ENCODE results near the gene SPO11.
"Not testable (repeated sequence)": the region's sequence is repeated elsewhere in the genome, so short reads cannot be mapped to it uniquely, and the experiment has no call there.

SPO11 gene

DNA sequence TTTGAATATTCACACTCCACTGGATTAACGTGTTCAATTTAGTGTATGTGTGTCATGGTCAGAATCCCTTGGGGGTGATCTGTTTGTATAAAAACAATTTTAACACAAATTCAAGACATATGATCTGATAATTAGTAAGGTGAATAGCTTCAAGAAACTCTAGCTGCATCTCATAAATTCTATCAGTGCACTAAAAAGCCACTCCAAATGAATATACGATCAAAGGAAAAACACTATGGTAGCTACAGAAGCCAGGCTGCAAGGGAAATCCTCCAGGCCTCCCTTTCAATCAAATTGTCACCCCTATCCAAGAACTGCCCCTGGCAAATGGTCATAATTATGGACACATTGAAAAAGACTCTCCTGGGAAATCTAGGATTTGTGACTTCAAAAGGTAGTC, 12.1 kb downstream of the SPO11 start:
- DNase-seq (ENCODE audit: low read depth in 2 of 2) = no peak

DNA sequence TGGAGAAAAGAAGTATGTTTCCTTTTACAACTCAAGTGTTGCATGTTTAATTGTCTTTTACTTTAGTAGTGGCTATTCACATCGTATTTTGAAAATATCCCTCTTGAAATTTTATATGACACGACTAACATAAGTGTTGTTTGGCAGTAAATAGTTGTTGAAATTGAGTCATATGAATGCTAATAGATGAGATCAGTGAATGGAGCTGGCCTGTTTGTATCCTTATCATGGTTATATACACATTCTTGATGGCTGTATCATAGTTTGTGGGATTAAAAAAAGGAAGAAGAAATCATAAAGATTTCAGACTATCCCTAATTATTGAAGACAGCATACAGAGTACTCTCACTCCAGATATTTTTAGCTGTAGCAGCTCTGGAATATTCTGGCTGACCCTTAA, 13.2 kb downstream of the SPO11 start:
- no peak for DNase-seq (ENCODE audit: low read depth in 2 of 2)

- peak; percentile 64 to 72 for DNase-seq (ENCODE audit: low read depth in 2 of 2)
Observed at GRCh38 chr20:57346477-57346876, 16.9 kb downstream of the SPO11 start.

DNA sequence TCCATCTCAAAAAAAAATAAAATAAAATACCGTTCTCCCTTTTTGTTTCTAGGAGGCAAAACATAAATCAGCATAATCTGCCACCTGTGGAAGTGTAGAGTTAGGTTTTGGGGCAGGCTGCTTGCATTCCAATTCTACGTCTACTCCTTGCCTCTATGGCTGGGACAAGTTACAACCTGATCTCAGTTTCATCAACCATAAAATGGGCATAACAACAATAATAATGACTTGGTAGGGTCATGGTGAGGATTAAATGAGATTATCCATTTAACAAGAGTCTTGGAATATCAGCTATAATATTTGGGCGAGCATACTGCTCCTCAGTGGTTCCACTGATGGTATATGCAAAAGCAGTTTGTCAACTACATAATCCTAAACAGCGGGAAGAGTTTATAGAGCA, 17.8 kb downstream of the SPO11 start:
- no peak for DNase-seq (ENCODE audit: low read depth in 2 of 2)

DNA sequence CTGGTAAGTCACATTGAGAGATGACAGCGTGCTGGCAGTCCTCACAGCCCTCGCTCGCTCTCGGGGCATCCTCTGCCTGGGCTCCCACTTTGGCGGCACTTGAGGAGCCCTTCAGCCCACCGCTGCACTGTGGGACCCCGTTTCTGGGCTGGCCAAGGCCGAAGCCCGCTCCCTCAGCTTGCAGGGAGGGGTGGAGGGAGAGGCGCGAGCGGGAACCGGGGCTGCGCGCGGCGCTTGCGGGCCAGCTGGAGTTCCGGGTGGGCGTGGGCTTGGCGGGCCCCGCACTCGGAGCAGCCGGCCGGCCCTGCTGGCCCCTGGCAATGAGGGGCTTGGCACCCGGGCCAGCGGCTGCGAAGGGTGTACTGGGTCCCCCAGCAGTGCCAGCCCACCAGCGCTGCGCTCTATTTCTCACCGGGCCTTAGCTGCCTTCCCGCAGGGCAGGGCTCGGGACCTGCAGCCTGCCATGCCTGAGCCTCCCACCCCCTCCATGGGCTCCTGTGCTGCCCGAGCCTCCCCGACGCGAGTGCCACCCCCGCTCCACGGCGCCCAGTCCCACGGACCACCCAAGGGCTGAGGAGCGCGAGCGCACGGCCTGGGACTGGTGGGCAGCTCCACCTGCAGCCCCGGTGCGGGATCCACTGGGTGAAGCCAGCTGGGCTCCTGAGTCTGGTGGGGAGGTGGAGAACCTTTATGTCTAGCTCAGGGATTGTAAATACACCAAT, 18.8 kb downstream of the SPO11 start:
- DNase-seq (ENCODE audit: low read depth in 2 of 2) = not testable (repeated sequence)

DNA sequence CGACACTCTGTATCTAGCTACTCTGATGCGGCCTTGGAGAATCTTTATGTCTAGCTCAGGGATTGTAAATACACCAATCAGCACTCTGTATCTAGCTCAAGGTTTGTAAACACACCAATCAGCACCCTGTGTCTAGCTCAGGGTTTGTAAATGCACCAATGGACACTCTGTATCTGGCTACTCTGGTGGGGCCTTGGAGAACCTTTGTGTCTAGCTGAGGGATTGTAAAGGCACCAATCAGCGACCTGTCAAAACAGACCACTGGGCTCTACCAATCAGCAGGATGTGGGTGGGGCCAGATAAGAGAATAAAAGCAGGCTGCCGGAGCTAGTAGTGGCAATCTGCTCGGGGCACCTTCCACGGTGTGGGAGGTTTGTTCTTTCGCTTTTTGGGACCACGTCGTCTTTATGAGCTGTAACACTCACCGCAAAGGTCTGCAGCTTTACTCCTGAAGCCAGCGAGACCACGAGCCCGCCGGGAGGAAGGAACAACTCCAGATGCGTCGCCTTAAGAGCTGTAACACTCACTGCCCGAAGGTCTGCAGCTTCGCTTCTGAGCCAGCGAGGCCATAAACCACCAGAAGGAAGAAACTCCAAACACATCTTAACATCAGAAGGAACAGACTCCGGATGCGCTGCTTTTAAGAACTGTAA, 19.4 kb downstream of the SPO11 start:
- DNase-seq (ENCODE audit: low read depth in 2 of 2) = not testable (repeated sequence)

DNA sequence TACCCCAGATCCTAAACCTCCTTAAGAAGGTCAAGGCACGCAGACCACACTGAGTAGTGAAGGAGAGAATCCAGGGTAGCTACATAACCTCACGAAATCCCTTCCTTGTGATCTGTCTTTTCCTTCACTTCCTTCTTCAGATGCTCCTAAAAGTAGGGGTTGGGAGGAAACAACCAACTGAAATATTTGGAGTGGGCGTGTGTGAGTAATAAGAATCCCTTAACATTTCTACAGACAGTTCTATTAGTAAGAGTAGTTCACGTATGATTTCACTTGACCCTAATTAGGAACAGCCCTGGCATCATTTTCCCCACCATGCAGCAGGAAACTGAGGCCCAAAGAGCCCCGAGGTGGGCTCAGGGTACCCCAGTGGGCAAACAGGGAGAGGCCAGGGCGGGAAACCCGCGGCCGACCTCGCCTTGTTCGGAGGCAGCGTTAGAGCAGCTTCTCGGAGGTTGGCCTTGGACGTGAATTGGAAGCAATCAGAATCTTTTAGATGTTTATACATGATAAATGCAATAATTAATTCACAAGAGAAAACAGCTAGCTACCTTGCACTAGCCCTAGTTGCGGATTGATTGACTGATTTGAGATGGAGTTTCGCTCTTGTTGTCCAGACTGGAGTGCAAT, 20.6 kb downstream of the SPO11 start:
- no peak for DNase-seq (ENCODE audit: low read depth in 2 of 2)

DNA sequence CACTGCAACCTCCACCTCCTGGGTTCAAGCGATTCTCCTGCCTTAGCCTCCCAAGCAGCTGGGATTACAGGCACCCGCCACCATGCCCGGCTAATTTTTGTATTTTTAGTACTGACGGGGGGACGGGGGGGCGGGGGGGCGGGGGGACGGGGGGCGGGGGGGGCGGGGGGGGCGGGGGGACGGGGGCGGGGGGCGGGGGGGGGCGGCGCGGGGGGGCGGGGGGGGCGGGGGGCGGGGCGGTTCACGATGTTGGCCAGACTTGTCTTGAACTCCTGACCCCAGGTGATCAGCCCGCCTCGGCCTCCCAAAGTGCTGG, 21.1 kb downstream of the SPO11 start:
- DNase-seq (ENCODE audit: low read depth in 2 of 2) = not testable (repeated sequence)

- DNase-seq (ENCODE audit: low read depth in 2 of 2) = peak; percentile 83 to 89
Observed at GRCh38 chr20:57351042-57351783, 21.6 kb downstream of the SPO11 start, which contains the start of gene RAE1. TSS of gene RAE1 (plus strand) at chr20:57351255. CDS start at chr20:57354039, 2,784 bp downstream.

GRCh38 chr20:57352305-57352704, 22.7 kb downstream of the SPO11 start:
- DNase-seq (ENCODE audit: low read depth in 2 of 2) = no peak

DNA sequence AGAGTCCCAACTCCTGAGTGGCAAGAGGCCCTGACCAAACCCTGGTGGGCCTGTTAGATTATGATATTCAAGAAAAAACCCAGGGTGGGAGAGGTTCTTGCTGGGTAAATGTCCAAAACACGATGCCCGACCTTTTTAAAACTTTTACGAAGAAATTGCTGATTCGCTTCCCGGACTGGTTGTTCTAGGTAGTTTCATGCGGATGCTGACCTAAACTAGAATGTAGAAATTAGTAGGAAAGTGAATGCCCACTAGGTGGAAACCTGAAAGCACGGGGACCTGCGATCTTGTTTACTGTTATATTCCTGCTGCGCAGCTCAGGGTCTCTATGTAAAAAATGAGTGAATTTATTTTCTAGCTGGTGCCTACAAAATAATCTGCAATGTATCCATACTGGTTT, 23.7 kb downstream of the SPO11 start:
- no peak for DNase-seq (ENCODE audit: low read depth in 2 of 2)

GRCh38 chr20:57361517-57361916, 31.9 kb downstream of the SPO11 start:
- no peak for DNase-seq (ENCODE audit: low read depth in 2 of 2)

- DNase-seq (ENCODE audit: low read depth in 2 of 2) = no peak
Observed at GRCh38 chr20:57364451-57364850, 34.8 kb downstream of the SPO11 start.

DNA sequence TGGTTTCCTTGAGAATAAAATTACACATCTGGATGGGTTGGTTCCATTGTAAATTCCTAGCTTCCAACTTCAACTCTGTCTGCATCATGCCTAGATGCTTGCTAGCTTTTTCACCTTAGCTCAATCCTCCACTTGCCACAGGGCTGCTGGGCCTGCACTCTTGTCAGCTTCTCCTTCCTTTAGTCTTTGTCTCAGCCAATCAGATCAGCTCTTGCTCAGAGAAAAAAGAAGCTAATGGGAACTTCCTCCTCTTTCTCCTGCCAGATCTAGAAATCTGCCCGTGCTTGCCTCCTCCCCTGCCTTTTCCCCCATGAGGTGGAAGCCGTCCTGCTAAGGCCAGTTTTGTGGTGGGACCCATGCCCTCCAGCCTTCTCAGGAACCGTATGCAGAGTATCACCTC, 40.0 kb downstream of the SPO11 start:
- DNase-seq (ENCODE audit: low read depth in 2 of 2) = no peak

GRCh38 chr20:57370316-57370715, 40.7 kb downstream of the SPO11 start:
- DNase-seq (ENCODE audit: low read depth in 2 of 2) = no peak

- no peak for DNase-seq (ENCODE audit: low read depth in 2 of 2)
Observed at GRCh38 chr20:57371363-57371762, 41.8 kb downstream of the SPO11 start.

DNA sequence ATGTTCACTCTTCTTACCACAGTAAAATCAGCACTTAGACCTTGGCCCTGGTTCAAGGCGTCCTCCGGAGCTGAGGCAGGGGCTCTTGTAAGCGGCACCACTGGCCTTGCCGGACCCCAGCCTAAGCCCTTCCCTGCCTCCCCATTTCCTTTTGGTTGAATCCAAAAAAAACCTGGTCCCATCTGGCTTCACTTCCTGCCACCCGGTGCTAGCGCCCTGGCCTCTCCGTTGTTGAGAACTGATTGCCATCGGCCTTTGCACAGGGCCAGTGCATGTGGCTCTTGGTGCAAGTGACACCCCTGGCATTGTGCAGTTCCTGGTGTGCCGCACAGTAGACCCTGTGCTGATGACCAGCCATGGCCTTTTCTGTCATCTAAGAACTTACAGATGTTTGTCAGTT, 42.6 kb downstream of the SPO11 start:
- DNase-seq (ENCODE audit: low read depth in 2 of 2) = no peak

- DNase-seq (ENCODE audit: low read depth in 2 of 2) = no peak
Observed at GRCh38 chr20:57372581-57373350, 43.2 kb downstream of the SPO11 start.

DNA sequence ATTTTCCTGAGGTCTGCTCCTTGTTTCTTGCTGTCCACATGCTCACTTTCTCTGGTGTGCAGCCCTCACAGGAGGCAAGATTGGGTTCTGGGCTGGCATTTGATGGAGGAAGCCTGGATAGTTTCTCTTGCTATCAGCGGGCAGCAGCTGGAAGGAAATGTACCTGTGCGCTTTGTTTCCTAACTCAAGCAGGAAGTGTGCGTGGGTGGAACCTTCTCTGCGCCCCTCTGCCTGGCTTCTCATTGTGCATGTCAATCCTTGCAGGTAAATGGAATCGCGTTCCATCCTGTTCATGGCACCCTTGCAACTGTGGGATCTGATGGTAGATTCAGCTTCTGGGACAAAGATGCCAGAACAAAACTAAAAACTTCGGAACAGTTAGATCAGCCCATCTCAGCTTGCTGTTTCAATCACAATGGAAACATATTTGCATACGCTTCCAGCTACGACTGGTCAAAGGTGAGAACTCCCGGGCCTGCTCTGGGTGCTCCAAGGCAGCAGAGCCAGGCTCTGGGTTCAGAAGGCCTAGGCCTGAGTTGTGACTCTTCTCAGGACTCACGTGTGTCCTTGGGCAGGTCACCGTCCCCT, 44.8 kb downstream of the SPO11 start:
- DNase-seq (ENCODE audit: low read depth in 2 of 2) = no peak

- DNase-seq (ENCODE audit: low read depth in 2 of 2) = no peak
Observed at GRCh38 chr20:57374931-57375651, 45.5 kb downstream of the SPO11 start.
